Measurements from ENCODE around the gene MAP4.
A peak's percentile ranks its signal among the peaks of the same experiment; 100 is the strongest.

DNA sequence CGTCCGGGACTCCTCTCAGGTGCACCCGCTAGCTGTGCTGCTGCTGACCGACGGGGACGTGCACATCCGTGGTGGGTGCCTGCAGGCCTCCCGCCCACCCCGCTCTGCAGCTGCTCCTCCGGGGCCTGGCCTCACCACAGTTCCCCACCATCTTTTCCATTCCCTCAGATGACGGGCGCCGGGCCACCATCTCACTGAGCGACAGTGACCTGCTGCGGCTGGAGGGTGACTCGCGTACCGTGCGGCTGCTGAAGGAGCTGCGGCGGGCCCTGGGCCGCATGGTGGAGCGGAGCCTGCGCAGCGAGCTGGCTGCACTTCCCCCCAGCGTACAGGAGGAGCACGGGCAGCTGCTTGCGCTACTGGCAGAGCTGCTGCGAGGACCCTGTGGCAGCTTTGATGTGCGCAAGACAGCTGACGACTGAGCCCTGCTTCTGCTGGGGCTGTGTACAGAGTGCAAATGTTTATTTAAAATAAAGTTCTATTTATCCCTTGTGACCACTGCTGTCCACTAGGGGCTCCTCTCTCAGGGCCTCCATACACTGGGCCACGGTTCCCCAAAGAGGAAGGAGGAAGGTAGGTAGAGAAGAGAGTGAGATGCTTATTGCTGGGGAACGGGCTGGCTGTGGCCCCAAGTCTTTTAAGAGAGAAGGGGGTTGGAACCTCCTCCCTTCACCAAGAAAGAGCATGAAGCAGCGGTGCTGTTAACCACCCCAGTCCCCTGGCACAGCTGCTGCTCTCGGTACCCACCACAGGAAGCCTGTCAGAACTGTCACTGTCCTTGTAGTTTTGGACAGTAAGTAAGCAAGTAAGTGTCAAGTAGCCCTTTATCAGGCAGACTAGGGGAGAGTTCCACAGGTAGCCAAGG lies 166.3 kb downstream of the MAP4 start:
- TF ChIP-seq, protein P1, sequence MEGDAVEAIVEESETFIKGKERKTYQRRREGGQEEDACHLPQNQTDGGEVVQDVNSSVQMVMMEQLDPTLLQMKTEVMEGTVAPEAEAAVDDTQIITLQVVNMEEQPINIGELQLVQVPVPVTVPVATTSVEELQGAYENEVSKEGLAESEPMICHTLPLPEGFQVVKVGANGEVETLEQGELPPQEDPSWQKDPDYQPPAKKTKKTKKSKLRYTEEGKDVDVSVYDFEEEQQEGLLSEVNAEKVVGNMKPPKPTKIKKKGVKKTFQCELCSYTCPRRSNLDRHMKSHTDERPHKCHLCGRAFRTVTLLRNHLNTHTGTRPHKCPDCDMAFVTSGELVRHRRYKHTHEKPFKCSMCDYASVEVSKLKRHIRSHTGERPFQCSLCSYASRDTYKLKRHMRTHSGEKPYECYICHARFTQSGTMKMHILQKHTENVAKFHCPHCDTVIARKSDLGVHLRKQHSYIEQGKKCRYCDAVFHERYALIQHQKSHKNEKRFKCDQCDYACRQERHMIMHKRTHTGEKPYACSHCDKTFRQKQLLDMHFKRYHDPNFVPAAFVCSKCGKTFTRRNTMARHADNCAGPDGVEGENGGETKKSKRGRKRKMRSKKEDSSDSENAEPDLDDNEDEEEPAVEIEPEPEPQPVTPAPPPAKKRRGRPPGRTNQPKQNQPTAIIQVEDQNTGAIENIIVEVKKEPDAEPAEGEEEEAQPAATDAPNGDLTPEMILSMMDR (IDR thresholded peaks at IDR 0.05): peak in 3 of 6 experiments; percentile 5 to 25 (median 9)
- no peak for TF ChIP-seq POLR2AphosphoS5 (IDR thresholded peaks at IDR 0.05)
- TF ChIP-seq POLR2A (IDR thresholded peaks at IDR 0.05): no peak
- TF ChIP-seq EP300 (IDR thresholded peaks at IDR 0.05): no peak
